GM23338 (cell line): ENCODE results near the gene TTC16. TPM values are rescaled to one million over a fixed set of nuclear protein-coding genes. Genes with fewer than 3 reads are reported as not detected.
A peak's percentile ranks its signal among the peaks of the same experiment; 100 is the strongest.

ENCODE experiments used
- ATAC-seq: fragments of 200-7000 bp; cut with Tn5 transposase; 3 replicates; pipeline ENCODE4 v1.9.1; 2020
- DNase-seq: peaks from one replicate; pipeline ENCODE4 v3.0.0-alpha.2; 2015; ENCODE audit warnings: low spot score
- H2AFZ ChIP-seq: fragments of 200-600 bp; sonication (generic); 2 replicates; pipeline ENCODE4 v1.8.0; 2016; ENCODE audit warnings: antibody characterized with exemption, mild to moderate bottlenecking, moderate library complexity
- H3F3A ChIP-seq: fragments of 200-600 bp; sonication (generic); replicated peaks from 2 replicates; pipeline ENCODE4 v1.8.0; 2017; ENCODE audit warnings: antibody characterized with exemption, mixed run types, low read depth
- H3K27ac ChIP-seq: fragments of 200-600 bp; sonication (generic); 2 replicates; pipeline ENCODE4 v1.6.1; 2016; ENCODE audit warnings: low read depth
- H3K27me3 ChIP-seq: fragments of 200-600 bp; sonication (generic); 2 replicates; pipeline ENCODE4 v1.8.0; 2016; ENCODE audit warnings: mild to moderate bottlenecking, mixed run types, moderate library complexity; ENCODE audit not compliant: insufficient read depth
- H3K36me3 ChIP-seq: fragments of 200-600 bp; sonication (generic); 2 replicates; pipeline ENCODE4 v1.8.0; 2016; ENCODE audit warnings: mild to moderate bottlenecking; ENCODE audit not compliant: insufficient read depth
- H3K4me1 ChIP-seq: fragments of 200-600 bp; sonication (generic); 2 replicates; pipeline ENCODE4 v1.8.0; 2016; ENCODE audit warnings: mild to moderate bottlenecking, moderate library complexity; ENCODE audit not compliant: insufficient read depth
- H3K4me2 ChIP-seq: fragments of 200-600 bp; sonication (generic); 2 replicates; pipeline ENCODE4 v1.7.1; 2017; ENCODE audit warnings: mixed run types
- H3K4me3 ChIP-seq: fragments of 200-600 bp; sonication (generic); 2 replicates; pipeline ENCODE4 v1.6.1; 2016; ENCODE audit warnings: mixed run types
- H3K79me2 ChIP-seq: fragments of 200-600 bp; sonication (generic); replicated peaks from 2 replicates; pipeline ENCODE4 v1.8.0; 2017; ENCODE audit warnings: mild to moderate bottlenecking; ENCODE audit not compliant: insufficient read depth
- H3K9me2 ChIP-seq: fragments of 200-600 bp; sonication (generic); 2 replicates; pipeline ENCODE4 v1.8.0; 2017; ENCODE audit not compliant: insufficient read depth
- H4K20me1 ChIP-seq: fragments of 200-600 bp; sonication (generic); replicated peaks from 2 replicates; pipeline ENCODE4 v1.8.0; 2017; ENCODE audit warnings: mild to moderate bottlenecking; ENCODE audit not compliant: insufficient read depth
- H3K27ac Mint-ChIP-seq: 2 replicates; pipeline ENCODE4 v1.8.0; 2020; ENCODE audit warnings: inconsistent platforms, mild to moderate bottlenecking, moderate library complexity, mixed read lengths
- H3K27me3 Mint-ChIP-seq: 3 replicates; pipeline ENCODE4 v1.8.0; 2022; ENCODE audit warnings: low read depth, mild to moderate bottlenecking, moderate library complexity, mixed read lengths, inconsistent platforms; ENCODE audit not compliant: insufficient read depth, poor library complexity
- H3K36me3 Mint-ChIP-seq: 3 replicates; pipeline ENCODE4 v1.8.0; 2021; ENCODE audit warnings: low read depth, mild to moderate bottlenecking, inconsistent platforms, moderate library complexity, mixed read lengths
- H3K4me1 Mint-ChIP-seq: 3 replicates; pipeline ENCODE4 v1.8.0; 2020; ENCODE audit warnings: mild to moderate bottlenecking, inconsistent platforms, mixed read lengths
- H3K4me3 Mint-ChIP-seq: 3 replicates; pipeline ENCODE4 v1.8.0; 2021; ENCODE audit warnings: moderate library complexity, mild to moderate bottlenecking, inconsistent platforms, mixed read lengths
- H3K9me3 Mint-ChIP-seq: 3 replicates; pipeline ENCODE4 v1.8.0; 2020; ENCODE audit warnings: moderate library complexity, mild to moderate bottlenecking, inconsistent platforms, mixed read lengths
- ETS1 ChIP-seq: IDR thresholded peaks from 2 replicates; pipeline ENCODE4 v1.6.1; 2016; ENCODE audit warnings: antibody characterized with exemption
- EZH2 ChIP-seq: fragments of 200-600 bp; sonication (generic); IDR thresholded peaks from one replicate; pipeline ENCODE4 v1.8.0; 2017; ENCODE audit warnings: antibody characterized with exemption, mild to moderate bottlenecking, low read depth; ENCODE audit not compliant: unreplicated experiment
- JUNB ChIP-seq: IDR thresholded peaks from one replicate; pipeline ENCODE4 v1.6.1; 2016; ENCODE audit warnings: antibody characterized with exemption; ENCODE audit not compliant: unreplicated experiment
- NANOG ChIP-seq: IDR thresholded peaks from 2 replicates; pipeline ENCODE4 v1.6.1; 2016; ENCODE audit warnings: antibody characterized with exemption, borderline replicate concordance
- REST ChIP-seq: IDR thresholded peaks from one replicate; pipeline ENCODE4 v1.6.1; 2018; ENCODE audit warnings: antibody characterized with exemption; ENCODE audit not compliant: unreplicated experiment
- ZNF114 ChIP-seq: fragments of 250-450 bp; sonication (Bioruptor Pico); IDR thresholded peaks from 2 replicates; pipeline ENCODE4 v1.5.0; 2020; ENCODE audit warnings: mild to moderate bottlenecking, moderate library complexity
- ZNF331 ChIP-seq: fragments of 250-450 bp; sonication (Bioruptor Pico); IDR thresholded peaks from 2 replicates; pipeline ENCODE4 v1.5.0; 2020; ENCODE audit warnings: low read depth, mild to moderate bottlenecking, moderate library complexity
- ZNF462 ChIP-seq: fragments of 250-450 bp; sonication (Bioruptor Pico); IDR thresholded peaks from 2 replicates; pipeline ENCODE4 v1.5.0; 2020; ENCODE audit warnings: mild to moderate bottlenecking, moderate library complexity
- polyA plus RNA-seq: library from polyadenylated mRNA; unstranded; fragments of >200 nt; fragmentation: Nextera tagmentation; extraction: Ambion mirVana; gene quantifications from 2 replicates; pipeline ENCODE4 v1.2.1, GENCODE V29; 2016
- total RNA-seq: library from RNA; depleted of rRNA; stranded (reverse); fragments of >200 nt; shearing (Covaris generic); gene quantifications from 2 replicates; pipeline ENCODE4 v1.2.3, GENCODE V29; 2014

TTC16 gene
- total and polyA plus RNA-seq, 2 experiments from 2014 or later, result not detected

- peaks cover 8% of the 10 kb centered on the region for H3K27me3 Mint-ChIP-seq
- Histone ChIP-seq H3K4me2 (no peak overlapping the region), H3K79me2 (no peaks in the 10 kb centered on the region), H3K27me3 (no peaks in the 10 kb centered on the region), H3K9me2 (no peaks in the 10 kb centered on the region), H3K4me1 (peaks cover 10% of the 10 kb centered on the region), H3K36me3 (no peaks in the 10 kb centered on the region), H2AFZ (no peak overlapping the region), H3F3A (0 out of 2 replicates have a peak, but pooled peaks cover 3% of the 10 kb centered on the region), H4K20me1 (no peaks in the 10 kb centered on the region), H3K4me3 (no peak overlapping the region), H3K27ac (no peak overlapping the region)
- H3K36me3 Mint-ChIP-seq, result no peaks in the 10 kb centered on the region
- H3K4me1 Mint-ChIP-seq, result peaks cover 14% of the 10 kb centered on the region
- no peak for TF ChIP-seq JUNB
- TF ChIP-seq EZH2, result no peak
- no peak for TF ChIP-seq ZNF331 (CRISPR knock-in tag)
- TF ChIP-seq ETS1, result no peak
- no peak for ATAC-seq
- no peaks in the 10 kb centered on the region for H3K9me3 Mint-ChIP-seq
- H3K27ac Mint-ChIP-seq, result no peak overlapping the region
- DNase-seq, result no peak
- H3K4me3 Mint-ChIP-seq, result no peak overlapping the region
Observed at GRCh38 chr9:127721391-127721821, 5.5 kb downstream of the TTC16 start.

- H2AFZ ChIP-seq, result no peak overlapping the region
- H3K36me3 ChIP-seq, result no peaks in the 10 kb centered on the region
- H3K4me1 ChIP-seq, result peaks cover 10% of the 10 kb centered on the region
- Mint-ChIP-seq H3K4me3 (no peak overlapping the region), H3K4me1 (peaks cover 14% of the 10 kb centered on the region), H3K27me3 (peaks cover 8% of the 10 kb centered on the region), H3K36me3 (no peaks in the 10 kb centered on the region), H3K9me3 (no peaks in the 10 kb centered on the region), H3K27ac (no peak overlapping the region)
- no peak for ATAC-seq
- TF ChIP-seq ETS1 (no peak), ZNF114 (no peak), JUNB (no peak), ZNF331 (CRISPR knock-in tag) (no peak), NANOG (no peak), ZNF462 (CRISPR knock-in tag) (no peak), REST (no peak), EZH2 (no peak)
- no peak for DNase-seq
- peak overlapping the region; percentile 63; the same call in 1 of the 2 replicates for H3K27ac ChIP-seq
- no peak overlapping the region for H3K4me3 ChIP-seq
- H3K4me2 ChIP-seq, result no peak overlapping the region
- no peaks in the 10 kb centered on the region for H3K27me3 ChIP-seq
- H4K20me1 ChIP-seq, result no peaks in the 10 kb centered on the region
- 0 out of 2 replicates have a peak, but pooled peaks cover 3% of the 10 kb centered on the region for H3F3A ChIP-seq
- H3K9me2 ChIP-seq, result no peaks in the 10 kb centered on the region
- no peaks in the 10 kb centered on the region for H3K79me2 ChIP-seq
Observed at GRCh38 chr9:127722055-127722745, 6.3 kb downstream of the TTC16 start.
